Neural cell (in vitro differentiated cells): ENCODE results near the gene FSCN2. TPM values are rescaled to one million over a fixed set of nuclear protein-coding genes. Genes with fewer than 3 reads are reported as not detected.

Source experiments
- H2AFZ ChIP-seq: fragments of 200-600, 300-800 bp; sonication (generic), shearing (Covaris generic); 2 replicates; pipeline ENCODE4 v1.6.0; 2014; ENCODE audit warnings: low read depth, mild to moderate bottlenecking, antibody characterized with exemption, low read length, moderate library complexity
- H3F3A ChIP-seq: fragments of 200-600 bp; shearing (Covaris generic); 2 replicates; pipeline ENCODE4 v1.6.1; 2016; ENCODE audit warnings: mild to moderate bottlenecking, moderate library complexity, mixed read lengths, antibody characterized with exemption, low read length; ENCODE audit not compliant: insufficient read depth, poor library complexity, severe bottlenecking
- H3K27ac ChIP-seq: fragments of 200-600, 300-800 bp; sonication (generic), shearing (Covaris generic); 2 replicates; pipeline ENCODE4 v1.5.1; 2014; ENCODE audit warnings: mild to moderate bottlenecking, low read length, moderate library complexity
- H3K27me3 ChIP-seq: fragments of 300-800, 200-600 bp; sonication (generic), shearing (Covaris generic); 2 replicates; pipeline ENCODE4 v1.6.0; 2014; ENCODE audit warnings: mild to moderate bottlenecking, low read depth, low read length, moderate library complexity; ENCODE audit not compliant: insufficient read depth
- H3K36me3 ChIP-seq: fragments of 300-800, 200-600 bp; sonication (generic), shearing (Covaris generic); 2 replicates; pipeline ENCODE4 v1.5.1; 2014; ENCODE audit warnings: mild to moderate bottlenecking, antibody characterized with exemption, low read length, moderate library complexity; ENCODE audit not compliant: insufficient read depth
- H3K4me2 ChIP-seq: fragments of 300-800, 200-600 bp; sonication (generic), shearing (Covaris generic); 2 replicates; pipeline ENCODE4 v1.6.0; 2014; ENCODE audit warnings: mild to moderate bottlenecking, low read length
- H3K4me3 ChIP-seq: fragments of 300-800, 200-600 bp; sonication (generic), shearing (Covaris generic); 2 replicates; pipeline ENCODE4 v1.5.1; 2014; ENCODE audit warnings: mild to moderate bottlenecking, low read length, moderate library complexity
- H3K79me2 ChIP-seq: fragments of 200-600 bp; shearing (Covaris generic); replicated peaks from 2 replicates; pipeline ENCODE4 v1.6.0; 2014; ENCODE audit warnings: mild to moderate bottlenecking, low read length, moderate library complexity; ENCODE audit not compliant: insufficient read depth
- H3K9ac ChIP-seq: fragments of 300-800, 200-600 bp; sonication (generic), shearing (Covaris generic); 2 replicates; pipeline ENCODE4 v1.6.1; 2016; ENCODE audit warnings: mild to moderate bottlenecking, low read length, mixed read lengths
- H3K9me2 ChIP-seq: fragments of 200-600 bp; shearing (Covaris generic); 2 replicates; pipeline ENCODE4 v1.6.1; 2016; ENCODE audit warnings: mild to moderate bottlenecking, low read length, mixed read lengths; ENCODE audit not compliant: insufficient read depth
- H3K9me3 ChIP-seq: fragments of 200-600, 300-800 bp; sonication (generic), shearing (Covaris generic); 2 replicates; pipeline ENCODE4 v1.6.1; 2016; ENCODE audit warnings: mild to moderate bottlenecking, mixed run types, low read length, moderate library complexity, mixed read lengths
- H4K20me1 ChIP-seq: fragments of 200-600 bp; shearing (Covaris generic); 2 replicates; pipeline ENCODE4 v1.6.1; 2016; ENCODE audit warnings: mild to moderate bottlenecking, mixed run types; ENCODE audit not compliant: insufficient read depth
- CTCF ChIP-seq: fragments of 450-650 bp; IDR thresholded peaks from 2 replicates; pipeline ENCODE4 v1.5.1; 2014; ENCODE audit warnings: antibody characterized with exemption, mild to moderate bottlenecking, moderate library complexity; ENCODE audit not compliant: poor library complexity, severe bottlenecking
- EP300 ChIP-seq: fragments of 450-650 bp; conservative IDR thresholded peaks from 2 replicates; pipeline ENCODE4 v1.6.1; 2014; ENCODE audit warnings: antibody characterized with exemption, mild to moderate bottlenecking, moderate library complexity; ENCODE audit not compliant: poor library complexity, severe bottlenecking
- EZH2 ChIP-seq: fragments of 200-600, 300-800 bp; shearing (Covaris generic), sonication (generic); IDR thresholded peaks from 2 replicates; pipeline ENCODE4 v1.6.1; 2014; ENCODE audit warnings: antibody characterized with exemption, low read length, borderline replicate concordance, mild to moderate bottlenecking; ENCODE audit not compliant: insufficient read depth, poor library complexity, severe bottlenecking
- MXI1 ChIP-seq: fragments of 450-650 bp; conservative IDR thresholded peaks from 2 replicates; pipeline ENCODE4 v1.6.1; 2014; ENCODE audit warnings: antibody characterized with exemption, mild to moderate bottlenecking; ENCODE audit not compliant: poor library complexity, severe bottlenecking
- POLR2AphosphoS5 ChIP-seq: IDR thresholded peaks from 2 replicates; pipeline ENCODE4 v1.6.1; 2012
- RAD21 ChIP-seq: fragments of 450-650 bp; conservative IDR thresholded peaks from 2 replicates; pipeline ENCODE4 v1.6.1; 2014; ENCODE audit warnings: antibody characterized with exemption, mild to moderate bottlenecking, moderate library complexity
- REST ChIP-seq: IDR thresholded peaks from 2 replicates; pipeline ENCODE4 v1.6.1; 2012; ENCODE audit warnings: borderline replicate concordance
- SMC3 ChIP-seq: fragments of 450-650 bp; conservative IDR thresholded peaks from 2 replicates; pipeline ENCODE4 v1.6.1; 2014; ENCODE audit warnings: antibody characterized with exemption, mild to moderate bottlenecking, moderate library complexity; ENCODE audit not compliant: poor library complexity
- TAF1 ChIP-seq: IDR thresholded peaks from 2 replicates; pipeline ENCODE4 v1.6.1; 2012; ENCODE audit warnings: low read depth
- polyA plus RNA-seq: library from polyadenylated mRNA; depleted of rRNA; stranded (reverse); fragments of >200 nt; gene quantifications from 2 replicates; pipeline ENCODE4 v1.2.3, GENCODE V29; 2014

FSCN2 gene
- polyA plus RNA-seq, 1 donor from 2014 or later: 4.8 TPM

DNA sequence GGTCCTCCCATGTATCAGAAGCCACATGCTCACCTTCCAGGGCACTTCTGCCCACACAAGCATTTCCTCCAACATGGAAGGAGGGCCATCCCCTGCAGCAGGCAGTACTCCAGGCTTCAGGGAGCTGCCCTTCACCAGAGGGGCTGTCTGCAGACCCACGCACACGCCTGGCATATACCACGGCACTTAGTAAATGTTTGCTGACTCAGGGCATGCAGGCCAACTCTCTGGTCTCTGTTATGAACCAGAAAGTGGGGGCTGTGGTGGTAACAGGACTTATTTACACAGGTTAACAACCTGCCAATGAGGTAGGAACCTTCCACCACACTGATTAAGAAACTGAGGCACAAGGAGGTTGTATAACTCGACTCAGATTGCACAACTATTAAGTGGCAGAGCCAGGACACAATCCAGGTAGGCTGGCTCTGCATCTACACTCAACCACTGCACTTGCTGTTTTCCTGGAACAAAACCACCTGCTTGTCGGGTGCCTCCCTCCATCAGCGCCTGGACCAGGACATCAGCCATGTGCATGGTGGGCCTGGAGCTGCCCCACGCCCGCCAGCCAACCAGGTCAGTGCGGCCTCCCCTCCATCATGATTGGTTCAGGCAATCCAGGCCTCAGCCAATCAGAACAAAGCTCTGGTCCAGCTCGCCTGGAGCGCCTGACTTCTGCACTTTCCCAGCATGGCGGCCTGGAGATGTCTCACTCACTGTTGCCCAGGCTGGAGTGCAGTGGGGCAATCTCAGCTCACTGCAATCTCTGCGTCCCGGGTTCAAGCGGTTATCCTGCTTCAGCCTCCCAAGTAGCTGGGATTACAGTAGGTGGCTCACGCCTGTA is 34.8 kb upstream of the FSCN2 start:
- peaks cover 6% of the 10 kb centered on the region for H3K79me2 ChIP-seq
- no peak overlapping the region for H3K27ac ChIP-seq
- no peak overlapping the region for H2AFZ ChIP-seq
- H3K36me3 ChIP-seq: no peaks in the 10 kb centered on the region
- H3K9me3 ChIP-seq: no peaks in the 10 kb centered on the region
- no peaks in the 10 kb centered on the region for H3K27me3 ChIP-seq
- H3F3A ChIP-seq: no peaks in the 10 kb centered on the region
- no peak overlapping the region for H3K9ac ChIP-seq
- H3K4me2 ChIP-seq: no peak overlapping the region
- H3K4me3 ChIP-seq: no peak overlapping the region
- no peaks in the 10 kb centered on the region for H4K20me1 ChIP-seq
- TF ChIP-seq POLR2AphosphoS5 (no peak), SMC3 (no peak), EZH2 (no peak), EP300 (no peak), TAF1 (no peak), CTCF (no peak), MXI1 (no peak), RAD21 (no peak), REST (no peak)
- H3K9me2 ChIP-seq: no peaks in the 10 kb centered on the region

DNA sequence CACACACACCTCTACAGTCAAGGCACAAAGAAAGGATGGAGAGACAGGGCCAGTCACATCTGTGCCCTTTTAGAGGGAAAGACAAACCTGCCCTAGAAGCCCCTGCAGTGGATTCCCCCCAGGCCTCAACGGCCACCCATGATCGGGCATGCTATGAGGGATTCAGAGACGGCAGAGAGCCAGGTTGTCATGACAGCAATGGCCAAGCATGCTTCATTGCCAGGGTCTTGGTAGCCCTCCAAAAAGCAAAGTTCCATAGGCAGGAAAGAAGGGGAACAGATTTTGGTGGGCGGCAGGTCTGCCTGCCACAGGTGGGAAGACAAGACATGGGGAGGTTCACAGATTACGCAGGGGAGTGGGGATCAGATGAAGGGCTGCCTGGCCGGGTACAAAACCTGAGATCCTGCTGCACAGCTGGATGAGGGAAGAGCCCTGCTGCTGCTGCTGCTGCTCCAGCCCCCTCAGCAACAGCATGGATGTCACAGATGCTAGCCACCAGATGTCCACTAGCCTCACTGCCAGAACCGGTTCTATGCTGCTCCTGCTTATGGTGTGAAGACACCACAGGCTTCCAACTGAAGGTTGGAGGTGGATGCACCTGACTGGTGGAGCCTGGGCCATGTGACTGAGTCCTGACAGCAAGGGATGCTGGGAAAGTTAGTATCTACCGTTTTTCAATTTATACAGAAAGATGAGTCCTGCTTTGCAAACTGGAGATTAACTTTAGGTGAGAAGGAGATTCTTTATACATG is 33.4 kb upstream of the FSCN2 start:
- H3K27me3 ChIP-seq: no peaks in the 10 kb centered on the region
- H3K79me2 ChIP-seq: peaks cover 6% of the 10 kb centered on the region
- no peak overlapping the region for H3K4me2 ChIP-seq
- no peaks in the 10 kb centered on the region for H3K9me2 ChIP-seq
- no peak for TF ChIP-seq EZH2
- no peak for TF ChIP-seq CTCF
- no peak for TF ChIP-seq TAF1
- TF ChIP-seq EP300: no peak
- TF ChIP-seq SMC3: no peak
- no peak for TF ChIP-seq POLR2AphosphoS5
- no peaks in the 10 kb centered on the region for H4K20me1 ChIP-seq
- H3K4me3 ChIP-seq: no peak overlapping the region
- H3F3A ChIP-seq: no peaks in the 10 kb centered on the region
- H3K36me3 ChIP-seq: no peaks in the 10 kb centered on the region
- no peaks in the 10 kb centered on the region for H3K9me3 ChIP-seq
- H2AFZ ChIP-seq: no peak overlapping the region
- H3K27ac ChIP-seq: no peak overlapping the region
- H3K9ac ChIP-seq: peak overlapping the region; percentile 9
